NCI-H748 treated with DMSO at 0.1 percent for 48 hours (cell line): ENCODE data around the gene MSRB2.
"Not testable (repeated sequence)": the region's sequence is repeated elsewhere in the genome, so short reads cannot be mapped to it uniquely, and the experiment has no call there.

ENCODE experiments used
- DNase-seq: peaks from one replicate; lab custom pipeline; 2025; lab: John Stamatoyannopoulos, UW

Gene MSRB2

GRCh38 chr10:23095404-23095965 is at the start of gene MSRB2:
Gene MSRB2, plus strand, starts transcription at chr10:23095579. Its CDS starts 30 bp downstream, at chr10:23095609.
- DNase-seq = peak; percentile 60

DNA sequence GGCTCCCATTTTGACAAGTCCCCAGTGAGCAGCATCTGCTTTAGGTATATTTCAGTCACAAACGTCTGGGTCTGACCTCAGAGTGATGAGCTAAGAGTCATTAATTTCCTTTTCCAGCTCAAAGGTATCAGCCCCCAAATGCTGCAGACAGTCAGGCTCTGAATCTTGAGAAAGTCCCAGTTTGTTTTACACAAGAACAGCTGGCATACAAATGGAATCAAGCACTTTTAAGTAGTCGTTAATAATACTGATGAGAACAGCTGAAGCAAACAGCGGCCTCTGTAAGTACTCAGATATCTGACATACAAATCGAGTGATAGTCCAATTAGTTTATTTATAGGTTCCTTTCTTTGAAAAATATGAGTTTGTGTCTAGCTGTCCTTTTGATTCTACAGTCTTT is 49.4 kb upstream of the MSRB2 start:
- DNase-seq = no peak

DNA sequence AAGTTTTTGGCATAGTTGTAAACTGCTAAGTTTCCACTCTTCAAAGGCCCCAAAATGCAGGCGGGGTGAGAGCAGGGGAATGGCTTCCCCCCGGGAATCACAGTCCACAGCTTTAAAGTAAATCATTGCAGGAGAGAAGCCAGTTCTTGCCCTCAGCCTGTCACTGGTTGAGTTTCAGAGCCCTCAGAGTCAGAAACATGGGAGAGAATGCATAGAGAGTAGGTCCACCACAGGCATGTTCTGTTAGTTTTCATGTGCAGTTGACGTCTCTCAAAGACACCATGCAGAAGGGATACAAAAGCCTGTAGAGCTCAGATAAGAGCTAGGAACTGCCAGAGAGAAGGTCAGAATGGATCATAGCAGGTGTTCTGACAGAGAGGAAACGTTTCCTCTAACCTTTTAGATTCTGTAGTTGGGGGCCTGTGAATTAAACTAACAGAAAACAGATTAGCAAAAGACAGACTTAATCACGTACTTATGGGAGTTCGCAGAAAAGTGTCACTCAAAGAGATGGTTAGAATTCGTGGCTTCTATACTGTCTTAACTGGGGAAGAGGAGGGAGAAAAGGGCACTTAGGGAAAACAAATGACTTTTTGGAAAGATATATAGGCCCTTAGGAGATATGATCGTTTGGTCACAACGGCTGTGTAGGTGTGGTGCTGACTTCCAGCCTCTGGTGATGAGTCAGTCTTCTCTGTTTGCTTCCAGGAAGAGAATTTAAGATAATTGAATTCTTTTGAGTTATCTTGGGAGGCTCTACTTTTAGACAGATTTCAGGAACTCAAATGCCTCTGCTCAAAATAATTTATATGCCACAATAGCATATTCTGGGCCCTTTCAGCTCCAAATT is 48.0 kb upstream of the MSRB2 start:
- no peak for DNase-seq

DNA sequence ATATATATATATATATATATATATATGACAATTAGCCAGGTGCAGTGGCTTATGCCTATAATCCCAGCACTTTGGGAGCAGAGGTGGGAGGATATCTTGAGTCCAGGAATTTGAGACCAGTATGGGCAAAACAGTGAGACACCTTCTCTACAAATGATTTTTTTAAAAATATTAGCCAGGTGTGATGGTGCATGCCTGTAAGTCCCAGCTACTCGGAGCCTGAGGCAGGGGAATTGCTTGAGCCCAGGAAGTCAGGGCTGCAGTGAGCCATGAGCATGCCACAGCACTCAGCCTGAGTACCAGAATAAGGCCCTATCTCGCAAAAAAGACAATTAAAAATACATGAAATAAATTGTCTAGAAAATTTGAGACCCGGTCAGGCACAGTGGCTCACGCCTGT is 47.2 kb upstream of the MSRB2 start:
- no peak for DNase-seq

DNA sequence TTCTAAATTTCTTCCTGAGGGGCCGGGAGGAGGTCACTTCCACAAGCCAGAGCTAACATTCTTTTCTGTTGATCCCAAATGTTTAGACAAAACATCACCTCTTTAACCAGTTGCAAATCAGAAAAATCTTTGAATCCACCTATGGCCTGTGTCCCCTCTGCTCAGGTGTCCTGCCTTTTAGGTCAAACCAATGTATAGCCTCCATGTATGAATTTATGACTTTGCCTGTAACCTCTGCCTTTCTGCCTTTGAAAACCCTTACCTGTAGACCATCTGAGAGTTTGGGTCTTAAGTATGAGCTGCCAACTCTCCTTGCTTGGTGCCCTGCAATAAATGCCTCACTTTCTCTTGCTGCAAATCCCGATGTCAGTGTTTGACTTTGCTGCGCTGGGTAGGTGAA is 44.1 kb upstream of the MSRB2 start:
- DNase-seq = no peak

GRCh38 chr10:23051855-23052331 is 43.5 kb upstream of the MSRB2 start:
- no peak for DNase-seq

DNA sequence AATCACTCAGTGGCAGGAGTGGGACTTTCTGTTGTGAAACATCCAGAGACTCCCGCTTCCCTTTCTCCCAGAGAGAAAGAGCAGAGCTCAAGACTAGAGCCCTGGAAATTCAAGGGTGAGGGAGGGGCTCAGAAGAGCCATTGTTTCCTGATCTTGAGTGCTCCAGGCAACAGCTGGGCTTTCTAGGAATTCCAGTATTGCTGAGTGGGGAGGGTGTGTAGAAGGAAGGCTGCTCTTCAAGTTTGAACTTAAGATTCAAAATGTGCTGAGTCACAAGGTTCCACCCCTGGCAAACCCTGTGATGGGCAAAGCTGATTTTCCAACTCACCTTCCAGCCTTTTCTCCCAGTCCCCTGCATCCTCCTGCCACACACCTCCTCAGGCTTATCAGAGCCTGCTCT is 42.3 kb upstream of the MSRB2 start:
- no peak for DNase-seq

DNA sequence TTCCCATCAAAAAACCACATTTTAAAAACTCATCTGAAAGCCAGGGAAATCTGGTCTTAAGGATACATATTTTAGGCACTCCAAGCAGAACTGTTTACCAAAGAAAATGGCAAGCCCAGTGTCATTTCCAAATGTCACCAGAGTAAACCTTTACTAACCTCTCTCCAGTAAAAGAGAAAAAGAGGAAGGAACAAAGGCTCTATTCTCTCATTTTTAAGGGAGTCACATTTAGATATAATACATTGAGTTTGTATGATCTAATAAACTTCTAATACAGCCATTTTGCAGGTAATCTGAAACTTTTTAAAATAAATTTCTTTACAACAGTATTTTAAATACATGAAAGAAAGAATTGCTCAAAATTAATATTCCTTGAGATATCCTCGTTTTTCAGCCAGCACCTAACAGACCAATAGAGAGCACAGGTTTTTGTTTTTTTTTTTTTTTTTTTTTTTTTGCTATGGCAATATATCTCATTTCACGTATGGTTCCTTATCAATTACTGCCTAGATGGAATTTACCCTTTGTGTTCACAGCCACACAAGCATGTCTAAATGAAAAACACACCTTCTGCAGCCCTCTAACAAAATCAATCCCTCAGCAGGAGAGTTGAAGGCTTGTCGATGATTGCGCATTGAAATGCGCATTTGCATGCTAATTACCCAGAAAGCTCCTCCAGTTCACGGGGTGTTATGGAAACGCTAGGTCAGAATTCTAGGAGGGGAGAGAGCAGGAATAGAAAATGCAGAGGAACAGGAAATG is 39.8 kb upstream of the MSRB2 start:
- no peak for DNase-seq

GRCh38 chr10:23056186-23056579 is 39.2 kb upstream of the MSRB2 start:
- no peak for DNase-seq

DNA sequence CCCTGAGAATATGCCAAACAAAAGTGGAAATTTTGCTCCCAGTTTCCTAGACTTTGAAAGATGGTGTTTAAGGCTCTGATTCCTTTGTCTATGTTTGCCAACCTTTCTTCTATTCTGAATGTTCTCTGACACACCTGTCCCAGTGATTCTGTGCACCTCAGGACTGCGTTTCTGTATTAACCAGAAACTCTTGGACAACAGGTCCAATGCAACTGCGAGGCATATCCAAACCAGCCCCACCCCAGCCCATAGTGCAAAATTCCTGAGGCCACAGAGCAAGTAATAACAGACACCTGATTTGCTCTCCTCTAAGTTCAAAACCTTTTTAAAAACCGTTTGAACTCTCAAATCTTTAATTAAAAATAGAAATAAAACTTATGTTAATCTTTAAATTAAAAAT is 37.0 kb upstream of the MSRB2 start:
- no peak for DNase-seq

GRCh38 chr10:23060918-23061317 is 34.5 kb upstream of the MSRB2 start:
- no peak for DNase-seq

GRCh38 chr10:23063045-23063972 is 32.1 kb upstream of the MSRB2 start:
- no peak for DNase-seq

- DNase-seq = no peak
Observed at GRCh38 chr10:23063973-23064812, 31.2 kb upstream of the MSRB2 start.

- not testable (repeated sequence) for DNase-seq
Observed at GRCh38 chr10:23064813-23065114, 30.6 kb upstream of the MSRB2 start.

DNA sequence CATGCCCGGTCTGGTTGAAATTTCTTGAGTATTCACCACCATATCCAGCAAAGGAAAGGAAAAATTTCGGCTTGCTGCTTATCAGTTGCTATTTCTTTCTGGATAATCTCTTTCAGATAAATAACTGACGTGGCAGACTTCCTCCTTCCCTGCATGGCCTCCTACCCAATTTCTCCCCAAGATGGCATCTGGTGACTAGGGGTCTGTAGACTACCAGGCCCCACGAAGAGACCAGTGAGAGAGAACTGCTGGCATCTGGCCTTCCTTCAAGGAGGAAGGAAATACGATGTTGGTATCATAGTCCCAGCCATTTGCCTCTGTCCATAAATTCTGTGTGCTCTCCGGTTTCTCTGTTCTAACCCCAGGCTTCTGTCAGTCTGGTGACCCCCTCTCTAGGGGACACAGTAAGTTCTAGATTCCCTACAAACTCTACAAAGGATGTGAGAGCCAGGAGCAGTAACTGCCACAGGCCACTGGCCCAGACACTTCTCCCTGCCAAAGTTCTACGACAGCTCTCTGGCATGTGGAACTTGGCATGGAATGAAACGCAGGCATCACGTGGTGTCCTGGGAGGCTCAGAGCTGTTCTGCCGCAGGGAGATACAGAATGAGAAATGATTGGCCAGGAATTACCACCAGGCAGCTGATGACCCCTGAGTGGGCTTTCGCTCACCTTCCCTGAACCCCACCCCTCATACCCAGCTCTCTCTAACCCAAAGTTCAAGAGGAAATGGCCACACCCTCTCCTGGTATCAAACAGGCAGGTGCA is 30.0 kb upstream of the MSRB2 start:
- DNase-seq = no peak

DNA sequence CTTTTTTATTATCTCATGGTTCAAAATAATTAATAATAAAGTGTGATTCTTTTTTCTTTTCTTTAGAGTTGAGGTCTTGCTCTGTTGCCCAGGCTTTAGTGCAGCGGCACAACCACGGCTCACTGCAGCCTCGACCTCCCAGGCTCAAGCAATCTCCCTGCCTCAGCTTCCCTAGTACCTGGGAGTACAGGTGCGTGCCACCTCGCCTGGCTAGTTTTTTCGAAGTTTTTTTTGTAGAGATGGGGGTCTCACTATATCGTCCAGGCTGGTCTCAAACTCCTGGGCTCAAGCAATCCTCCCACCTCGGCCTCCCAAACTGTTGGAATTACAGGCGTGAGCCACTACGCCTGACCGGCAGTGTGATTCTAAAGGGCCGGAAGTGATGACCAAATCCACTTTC is 28.0 kb upstream of the MSRB2 start:
- DNase-seq = no peak

DNA sequence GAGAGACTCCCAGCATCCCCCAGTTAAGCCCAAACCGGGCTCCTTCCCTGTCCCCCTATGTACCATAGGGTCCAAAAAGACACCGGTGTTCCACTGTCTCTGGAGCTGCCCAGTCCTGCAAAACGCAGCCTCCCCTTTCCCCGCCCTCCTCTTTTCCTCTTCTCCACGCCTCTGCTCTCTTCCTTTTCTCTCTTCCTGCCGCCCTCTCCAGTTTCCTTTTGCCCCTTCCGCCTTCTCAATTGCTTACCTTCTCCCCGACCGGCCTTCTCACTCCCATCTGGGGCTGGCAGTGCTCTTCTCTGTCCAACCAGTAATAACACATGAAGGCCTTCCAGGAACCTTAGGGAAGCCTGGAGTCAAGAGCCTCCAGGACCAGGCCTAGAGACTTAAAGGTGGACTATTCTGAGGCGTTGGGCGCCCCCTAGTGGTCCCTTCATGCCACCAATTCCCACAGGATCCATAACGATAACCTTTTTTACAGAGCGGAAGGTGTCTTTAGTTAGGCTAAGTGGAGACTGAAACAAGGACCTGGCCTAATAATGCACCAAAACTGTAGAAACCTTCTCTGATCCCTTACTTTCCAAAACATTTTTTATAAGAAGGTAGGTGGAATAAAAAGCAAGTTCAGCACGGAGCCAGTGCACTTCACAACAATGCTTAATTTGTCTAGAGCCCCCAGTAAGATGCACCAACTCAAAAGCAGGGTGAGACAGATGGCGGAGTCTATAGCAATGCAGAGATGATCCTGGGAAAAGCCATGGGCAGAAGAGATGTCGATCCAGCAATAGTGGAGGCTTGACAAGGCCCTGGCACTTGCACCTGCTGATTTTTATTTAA is 27.2 kb upstream of the MSRB2 start:
- DNase-seq = peak; percentile 10

DNA sequence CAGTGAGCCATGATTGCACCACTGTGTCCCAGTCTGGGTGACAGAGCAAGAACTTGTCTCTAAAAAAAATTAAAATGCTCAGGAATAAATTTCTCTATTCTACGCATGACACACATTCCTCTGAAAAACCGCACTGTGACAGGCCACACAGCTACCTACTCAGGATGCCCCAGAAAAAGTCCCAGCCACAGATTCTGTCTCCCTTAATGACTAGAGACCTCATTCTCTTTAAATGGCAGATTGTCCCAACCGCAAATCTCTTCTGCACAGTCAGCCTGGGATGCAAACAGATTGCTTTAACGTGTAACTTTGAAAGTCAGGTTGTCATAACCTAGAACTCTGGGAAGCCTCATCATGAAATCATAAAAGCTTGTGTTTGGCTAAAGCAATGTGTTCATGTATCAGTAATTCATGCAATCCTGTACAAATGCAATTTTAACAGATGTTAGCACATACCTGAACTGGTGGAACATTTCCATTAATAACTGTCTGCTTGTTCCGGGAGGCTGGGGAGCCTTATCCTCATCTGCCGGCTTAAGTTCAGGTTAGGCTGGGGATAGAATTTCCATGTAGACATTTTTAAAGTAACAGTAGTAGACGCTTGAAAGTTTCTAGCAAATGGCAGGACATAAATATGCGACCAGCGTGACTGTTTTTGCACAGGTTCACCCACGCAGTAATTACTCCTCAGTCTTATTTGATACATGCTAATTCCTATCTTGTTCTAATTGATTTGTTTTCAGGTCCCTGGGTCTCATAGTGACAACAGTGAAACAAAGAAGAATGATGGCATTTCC is 26.2 kb upstream of the MSRB2 start:
- DNase-seq = no peak
